GM19463 (cell line): ENCODE data around the gene POU4F1.
"Not testable (repeated sequence)": the region's sequence is repeated elsewhere in the genome, so short reads cannot be mapped to it uniquely, and the experiment has no call there.

ENCODE experiments used
- ATAC-seq: cut with Tn5 transposase; IDR thresholded peaks from one replicate; pipeline ENCODE4 v1.9.1; 2021; ENCODE audit warnings: mild to moderate bottlenecking, moderate library complexity; ENCODE audit not compliant: unreplicated experiment

POU4F1 gene

GRCh38 chr13:78603240-78603957, at the start of gene POU4F1:
TSS of gene POU4F1 (minus strand) at chr13:78603552. CDS start at chr13:78603326, 226 bp downstream.
- peak; percentile 88 for ATAC-seq

GRCh38 chr13:78652651-78653050, 49.3 kb upstream of the POU4F1 start:
- no peak for ATAC-seq

DNA sequence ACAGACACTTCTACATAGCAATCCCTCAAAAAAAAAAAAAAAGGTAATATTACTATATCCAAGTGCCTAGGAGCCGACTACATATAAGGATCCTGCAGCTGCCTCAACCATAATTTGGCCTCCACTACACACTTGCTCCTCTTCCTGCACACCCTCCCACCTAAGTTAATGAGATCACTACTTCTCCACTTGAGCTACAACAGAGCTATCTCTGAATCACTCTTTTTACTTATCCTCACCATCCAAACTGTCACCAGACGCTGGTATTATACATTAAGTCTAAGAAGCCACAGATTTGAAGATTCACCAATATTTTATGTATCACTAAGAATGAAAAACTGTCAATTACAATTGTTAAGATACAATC, 47.3 kb upstream of the POU4F1 start:
- no peak for ATAC-seq

GRCh38 chr13:78649997-78650716, 46.8 kb upstream of the POU4F1 start:
- no peak for ATAC-seq

DNA sequence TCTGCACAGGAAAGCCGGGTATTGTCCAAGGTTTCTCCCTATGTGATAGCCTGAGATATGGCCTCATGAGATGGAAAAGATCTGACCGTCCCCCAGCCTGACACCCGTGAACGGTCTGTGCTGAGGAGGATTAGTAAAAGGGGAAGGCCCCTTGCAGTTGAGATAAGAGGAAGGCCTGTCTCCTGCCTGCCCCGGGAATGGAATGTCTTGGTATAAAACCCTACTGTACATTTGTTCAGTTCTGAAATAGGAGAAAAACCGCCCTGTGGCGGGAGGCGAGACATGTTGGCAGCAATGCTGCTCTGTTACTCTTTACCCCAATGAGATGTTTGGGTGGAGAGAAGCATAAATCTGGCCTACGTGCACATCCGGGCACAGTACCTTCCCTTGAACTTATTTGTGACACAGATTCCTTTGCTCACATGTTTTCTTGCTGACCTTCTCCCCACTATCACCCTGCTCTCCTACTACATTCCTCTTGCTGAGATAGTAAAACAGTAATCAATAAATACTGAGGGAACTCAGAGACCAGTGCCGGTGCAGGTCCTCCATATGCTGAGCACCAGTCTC, 43.8 kb upstream of the POU4F1 start:
- not testable (repeated sequence) for ATAC-seq

- ATAC-seq: no peak
These were observed 34.9 kb upstream of the POU4F1 start for GRCh38 chr13:78638216-78638615.

- ATAC-seq: no peak
These were observed 33.1 kb upstream of the POU4F1 start for GRCh38 chr13:78636495-78636894.

GRCh38 chr13:78632996-78633395, 29.6 kb upstream of the POU4F1 start:
- no peak for ATAC-seq

- no peak for ATAC-seq
These were observed 27.7 kb upstream of the POU4F1 start for GRCh38 chr13:78631077-78631476.

GRCh38 chr13:78630511-78630910, 27.2 kb upstream of the POU4F1 start:
- no peak for ATAC-seq

DNA sequence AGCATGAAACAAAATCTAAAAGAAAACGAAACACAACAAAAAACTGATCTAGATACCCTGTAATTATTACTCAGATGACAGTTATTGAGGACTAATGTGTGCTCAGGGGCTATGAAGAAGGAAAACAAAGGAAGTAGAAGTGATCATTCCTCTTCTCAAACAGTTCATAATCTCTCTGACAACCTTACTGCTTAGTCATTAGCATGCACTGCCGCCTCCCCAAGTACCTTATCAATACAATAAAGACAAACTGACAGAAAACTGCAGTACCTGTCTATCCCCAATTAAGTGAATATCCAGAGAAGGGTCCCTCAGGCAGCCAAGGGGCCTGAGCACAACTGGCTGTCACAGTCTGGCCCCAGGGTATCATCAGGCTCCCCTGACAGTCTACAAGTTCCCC, 22.0 kb upstream of the POU4F1 start:
- no peak for ATAC-seq

- no peak for ATAC-seq
These were observed 19.8 kb upstream of the POU4F1 start for GRCh38 chr13:78623132-78623531.

- no peak for ATAC-seq
These were observed 17.7 kb upstream of the POU4F1 start for GRCh38 chr13:78620936-78621470.

- ATAC-seq: no peak
These were observed 15.1 kb upstream of the POU4F1 start for GRCh38 chr13:78618411-78618810.

- ATAC-seq: no peak
These were observed 7.7 kb upstream of the POU4F1 start for GRCh38 chr13:78611040-78611439.

DNA sequence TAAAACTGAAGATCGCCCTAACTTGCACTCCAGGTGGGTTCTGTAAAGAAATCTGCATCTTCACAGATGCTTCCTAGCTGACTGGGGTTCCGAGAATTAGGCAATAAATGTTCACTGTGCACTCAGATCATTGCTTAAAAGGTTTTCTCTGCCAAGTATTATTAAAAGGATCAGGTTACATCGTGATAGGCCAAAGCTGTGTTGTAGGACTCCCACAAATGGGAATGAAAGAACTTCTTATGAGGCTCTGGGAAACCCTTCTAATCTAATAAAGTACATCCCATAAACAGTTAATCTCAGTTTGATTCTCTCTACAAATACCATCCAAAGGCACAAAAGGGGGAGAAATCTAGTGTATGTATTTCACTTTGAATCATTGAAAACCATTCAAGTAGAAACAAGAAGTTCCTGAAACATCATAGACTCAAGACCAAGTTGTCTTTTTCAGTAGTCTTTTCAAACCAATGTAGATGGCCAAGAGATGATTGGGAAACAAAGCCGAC, 7.1 kb upstream of the POU4F1 start:
- no peak for ATAC-seq

- no peak for ATAC-seq
These were observed 6.3 kb upstream of the POU4F1 start for GRCh38 chr13:78609464-78610205.

GRCh38 chr13:78608688-78609463, 5.5 kb upstream of the POU4F1 start:
- ATAC-seq: no peak

GRCh38 chr13:78608252-78608687, 4.9 kb upstream of the POU4F1 start:
- no peak for ATAC-seq
